Spleen (tissue), 7 donors: Measurements from ENCODE around the gene PEX5L.

Experiments used
- POLR2A ChIP-seq, 3 donors: fragments of 450-650 bp; IDR thresholded peaks; one replicate each; pipeline ENCODE4 v1.5.1; 2017; ENCODE audit warnings: antibody characterized with exemption in 3 of 3, mild to moderate bottlenecking in 1 of 3
- POLR2AphosphoS5 ChIP-seq, 3 donors: sonication (generic); formaldehyde crosslinking; IDR thresholded peaks; one replicate each; pipeline ENCODE4 v1.5.1; 2017; ENCODE audit warnings: antibody characterized with exemption in 3 of 3
- TF ChIP-seq, protein P1 (sequence below), 11 experiments: fragments of 200-600 bp in 7 of 11; fragments of 450-650 bp in 4 of 11; sonication (generic) in 4 of 11; IDR thresholded peaks in 8 of 11; conservative IDR thresholded peaks in 3 of 11; 1 replicate in 7 of 11; 2 replicates in 4 of 11; pipeline versions ENCODE4 v1.4.0 to v1.8.0; 2016 to 2021; ENCODE audit warnings: antibody characterized with exemption in 11 of 11, inconsistent platforms in 4 of 11, mild to moderate bottlenecking in 1 of 11
- donor health status: DM: no; HTN: no; CAD: no; lungs with moderate emphysema.
- donor health status: DM: no; HTN: no; CAD: no.
- donor health status: DM: no; HTN: no; CAD: no.

DNA sequence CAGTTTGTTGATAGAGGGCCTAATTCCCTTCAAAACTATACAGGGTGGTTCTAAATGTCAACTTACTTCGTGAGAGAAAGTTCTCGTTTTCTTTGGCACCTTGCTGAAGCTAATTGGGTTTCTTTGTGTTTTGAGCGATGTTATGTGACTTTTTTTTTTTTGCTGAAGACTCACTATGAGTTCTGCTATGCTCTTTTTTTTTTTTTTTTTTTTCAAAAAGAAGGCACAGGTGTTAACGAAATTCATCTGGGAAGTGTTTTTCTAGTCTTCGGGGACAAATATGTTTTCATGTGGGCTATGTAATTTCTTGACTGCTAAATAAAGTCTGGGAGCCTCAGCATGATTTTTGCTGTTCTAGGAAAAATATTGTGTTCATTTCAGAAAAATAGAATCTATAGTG, 81.5 kb downstream of the PEX5L start:
- TF ChIP-seq, protein P1, sequence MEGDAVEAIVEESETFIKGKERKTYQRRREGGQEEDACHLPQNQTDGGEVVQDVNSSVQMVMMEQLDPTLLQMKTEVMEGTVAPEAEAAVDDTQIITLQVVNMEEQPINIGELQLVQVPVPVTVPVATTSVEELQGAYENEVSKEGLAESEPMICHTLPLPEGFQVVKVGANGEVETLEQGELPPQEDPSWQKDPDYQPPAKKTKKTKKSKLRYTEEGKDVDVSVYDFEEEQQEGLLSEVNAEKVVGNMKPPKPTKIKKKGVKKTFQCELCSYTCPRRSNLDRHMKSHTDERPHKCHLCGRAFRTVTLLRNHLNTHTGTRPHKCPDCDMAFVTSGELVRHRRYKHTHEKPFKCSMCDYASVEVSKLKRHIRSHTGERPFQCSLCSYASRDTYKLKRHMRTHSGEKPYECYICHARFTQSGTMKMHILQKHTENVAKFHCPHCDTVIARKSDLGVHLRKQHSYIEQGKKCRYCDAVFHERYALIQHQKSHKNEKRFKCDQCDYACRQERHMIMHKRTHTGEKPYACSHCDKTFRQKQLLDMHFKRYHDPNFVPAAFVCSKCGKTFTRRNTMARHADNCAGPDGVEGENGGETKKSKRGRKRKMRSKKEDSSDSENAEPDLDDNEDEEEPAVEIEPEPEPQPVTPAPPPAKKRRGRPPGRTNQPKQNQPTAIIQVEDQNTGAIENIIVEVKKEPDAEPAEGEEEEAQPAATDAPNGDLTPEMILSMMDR (IDR thresholded peaks at IDR 0.05 in 8 of 11, conservative IDR thresholded peaks at IDR 0.05 in 3 of 11), result no peak
- TF ChIP-seq POLR2A (IDR thresholded peaks at IDR 0.05) (no peak), POLR2AphosphoS5 (IDR thresholded peaks at IDR 0.05) (no peak)
